ENCODE data around the gene ZNF837.
A peak's percentile ranks its signal among the peaks of the same experiment; 100 is the strongest.
"Not testable (repeated sequence)": the region's sequence is repeated elsewhere in the genome, so short reads cannot be mapped to it uniquely, and the experiment has no call there.

ZNF837 gene

DNA sequence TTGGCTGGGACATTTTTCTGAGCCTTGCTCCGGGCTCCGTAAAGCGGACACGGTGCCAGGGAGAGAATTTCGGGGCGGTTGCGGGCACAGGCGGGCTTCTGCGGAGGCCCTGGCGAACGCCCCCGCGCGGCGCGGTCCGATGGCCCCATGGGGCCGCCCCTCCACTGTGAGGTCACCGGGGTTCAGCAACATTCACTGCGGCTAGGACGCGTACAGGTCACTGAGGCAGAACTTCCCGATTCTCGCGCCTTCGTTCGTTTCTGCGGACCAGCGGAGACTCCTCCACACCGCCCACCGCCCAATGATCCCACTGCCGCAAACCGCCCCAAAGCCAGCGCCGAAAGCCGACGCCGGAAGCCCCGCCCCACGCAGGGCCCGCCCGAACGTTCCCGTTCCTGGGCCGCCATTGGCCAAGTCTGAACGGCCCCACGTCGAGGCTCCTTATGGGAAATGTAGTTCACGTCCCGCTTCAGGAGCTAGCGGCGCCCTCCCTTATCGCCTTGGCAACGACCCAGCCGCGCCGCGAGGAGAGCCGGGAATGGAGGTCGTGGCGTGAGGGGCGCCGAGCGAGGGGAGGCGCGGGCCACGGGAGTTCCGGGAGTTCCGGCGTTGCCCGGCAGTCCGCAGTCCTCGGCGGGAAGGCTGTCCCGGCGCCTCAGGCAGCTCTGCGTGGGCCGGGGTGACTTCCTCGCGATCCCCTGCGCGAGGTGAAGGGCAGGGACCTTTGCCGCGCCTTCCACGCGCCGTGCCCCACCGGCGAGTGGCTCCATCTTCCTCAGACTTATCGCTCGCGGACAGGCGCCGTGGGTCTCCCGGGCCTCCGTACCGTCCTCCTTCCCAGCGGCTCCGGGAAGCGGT lies 27.6 kb upstream of the ZNF837 start, which contains the start of gene ZNF584:
Gene ZNF584 (plus strand): TSS at position 498 of the 858 bp plus-strand sequence. CDS start 499 bp downstream, outside the sequence.
- Histone ChIP-seq H3K4me3 (ENCODE audit: low read depth, low read length, poor library complexity, severe bottlenecking) (peak within 1 kb of the TSS; percentile 90), H2AFZ (ENCODE audit: low read length) (no peak within 1 kb of the TSS), H3F3A (ENCODE audit: insufficient read depth, low read length) (no peaks in the 10 kb centered on the region), H3K4me2 (ENCODE audit: low read length) (peak within 1 kb of the TSS; percentile 98), H3K9me2 (ENCODE audit: low read depth, low read length) (no peaks in the 10 kb centered on the region), H3K79me2 (ENCODE audit: insufficient read depth, low read length) (no peaks in the 10 kb centered on the region), H3K36me3 (ENCODE audit: insufficient read depth, low read length) (no peaks in the 10 kb centered on the region), H3K27me3 (ENCODE audit: insufficient read depth, low read length) (no peaks in the 10 kb centered on the region), H3K27ac (ENCODE audit: low read depth, low read length, poor library complexity, severe bottlenecking) (peak within 1 kb of the TSS; percentile 44), H4K20me1 (ENCODE audit: insufficient read depth, low read length) (no peaks in the 10 kb centered on the region), H3K9ac (ENCODE audit: low read length) (peak within 1 kb of the TSS; percentile 87), H3K9me3 (ENCODE audit: low read length) (no peaks in the 10 kb centered on the region), H3K4me1 (ENCODE audit: insufficient read depth, low read length, severe bottlenecking) (peaks cover 23% of the 10 kb centered on the region)
- TF ChIP-seq, protein P1, sequence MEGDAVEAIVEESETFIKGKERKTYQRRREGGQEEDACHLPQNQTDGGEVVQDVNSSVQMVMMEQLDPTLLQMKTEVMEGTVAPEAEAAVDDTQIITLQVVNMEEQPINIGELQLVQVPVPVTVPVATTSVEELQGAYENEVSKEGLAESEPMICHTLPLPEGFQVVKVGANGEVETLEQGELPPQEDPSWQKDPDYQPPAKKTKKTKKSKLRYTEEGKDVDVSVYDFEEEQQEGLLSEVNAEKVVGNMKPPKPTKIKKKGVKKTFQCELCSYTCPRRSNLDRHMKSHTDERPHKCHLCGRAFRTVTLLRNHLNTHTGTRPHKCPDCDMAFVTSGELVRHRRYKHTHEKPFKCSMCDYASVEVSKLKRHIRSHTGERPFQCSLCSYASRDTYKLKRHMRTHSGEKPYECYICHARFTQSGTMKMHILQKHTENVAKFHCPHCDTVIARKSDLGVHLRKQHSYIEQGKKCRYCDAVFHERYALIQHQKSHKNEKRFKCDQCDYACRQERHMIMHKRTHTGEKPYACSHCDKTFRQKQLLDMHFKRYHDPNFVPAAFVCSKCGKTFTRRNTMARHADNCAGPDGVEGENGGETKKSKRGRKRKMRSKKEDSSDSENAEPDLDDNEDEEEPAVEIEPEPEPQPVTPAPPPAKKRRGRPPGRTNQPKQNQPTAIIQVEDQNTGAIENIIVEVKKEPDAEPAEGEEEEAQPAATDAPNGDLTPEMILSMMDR (IDR thresholded peaks at IDR 0.05; ENCODE audit: low read length) = peak; percentile 36
- TF ChIP-seq EZH2 (IDR thresholded peaks at IDR 0.05; ENCODE audit: borderline replicate concordance, low read length) = no peak

DNA sequence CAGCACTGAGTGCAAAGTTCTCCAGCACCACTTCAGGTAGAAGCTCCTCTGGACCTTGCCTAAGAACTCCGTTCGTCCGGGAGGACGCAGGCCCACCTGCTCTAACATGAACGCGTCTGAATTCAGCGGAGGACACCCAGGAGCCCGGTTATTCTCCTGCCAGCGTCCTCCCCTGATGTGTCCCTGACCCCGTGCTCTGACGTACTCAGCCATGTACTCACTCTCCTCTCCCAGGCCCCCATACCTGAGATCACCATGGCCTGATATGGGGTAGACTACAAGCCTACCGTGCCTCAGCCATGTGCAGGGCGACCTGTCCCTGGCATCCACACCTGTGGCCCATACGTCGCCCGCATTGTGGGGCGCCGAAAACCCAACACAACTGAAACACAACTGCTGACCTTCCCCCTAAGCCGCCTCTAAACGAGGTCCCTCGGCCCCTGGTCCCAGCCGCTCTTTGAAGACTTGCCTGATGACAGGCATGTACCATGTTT lies 26.9 kb upstream of the ZNF837 start:
- Histone ChIP-seq H3K27ac (ENCODE audit: low read depth, low read length, poor library complexity, severe bottlenecking) (peak overlapping the region; percentile 44), H3K27me3 (ENCODE audit: insufficient read depth, low read length) (no peaks in the 10 kb centered on the region), H3K4me1 (ENCODE audit: insufficient read depth, low read length, severe bottlenecking) (peaks cover 23% of the 10 kb centered on the region), H3K36me3 (ENCODE audit: insufficient read depth, low read length) (no peaks in the 10 kb centered on the region), H2AFZ (ENCODE audit: low read length) (no peak overlapping the region), H3F3A (ENCODE audit: insufficient read depth, low read length) (0 out of 2 replicates have a peak, but pooled peaks cover 5% of the 10 kb centered on the region), H3K4me3 (ENCODE audit: low read depth, low read length, poor library complexity, severe bottlenecking) (peak overlapping the region; percentile 90), H3K9me2 (ENCODE audit: low read depth, low read length) (no peaks in the 10 kb centered on the region), H3K9me3 (ENCODE audit: low read length) (no peaks in the 10 kb centered on the region), H3K79me2 (ENCODE audit: insufficient read depth, low read length) (no peaks in the 10 kb centered on the region), H4K20me1 (ENCODE audit: insufficient read depth, low read length) (no peaks in the 10 kb centered on the region), H3K9ac (ENCODE audit: low read length) (peak overlapping the region; percentile 87), H3K4me2 (ENCODE audit: low read length) (peak overlapping the region; percentile 98)
- TF ChIP-seq, protein P1 (IDR thresholded peaks at IDR 0.05; ENCODE audit: low read length) = no peak
- no peak for TF ChIP-seq EZH2 (IDR thresholded peaks at IDR 0.05; ENCODE audit: borderline replicate concordance, low read length)

DNA sequence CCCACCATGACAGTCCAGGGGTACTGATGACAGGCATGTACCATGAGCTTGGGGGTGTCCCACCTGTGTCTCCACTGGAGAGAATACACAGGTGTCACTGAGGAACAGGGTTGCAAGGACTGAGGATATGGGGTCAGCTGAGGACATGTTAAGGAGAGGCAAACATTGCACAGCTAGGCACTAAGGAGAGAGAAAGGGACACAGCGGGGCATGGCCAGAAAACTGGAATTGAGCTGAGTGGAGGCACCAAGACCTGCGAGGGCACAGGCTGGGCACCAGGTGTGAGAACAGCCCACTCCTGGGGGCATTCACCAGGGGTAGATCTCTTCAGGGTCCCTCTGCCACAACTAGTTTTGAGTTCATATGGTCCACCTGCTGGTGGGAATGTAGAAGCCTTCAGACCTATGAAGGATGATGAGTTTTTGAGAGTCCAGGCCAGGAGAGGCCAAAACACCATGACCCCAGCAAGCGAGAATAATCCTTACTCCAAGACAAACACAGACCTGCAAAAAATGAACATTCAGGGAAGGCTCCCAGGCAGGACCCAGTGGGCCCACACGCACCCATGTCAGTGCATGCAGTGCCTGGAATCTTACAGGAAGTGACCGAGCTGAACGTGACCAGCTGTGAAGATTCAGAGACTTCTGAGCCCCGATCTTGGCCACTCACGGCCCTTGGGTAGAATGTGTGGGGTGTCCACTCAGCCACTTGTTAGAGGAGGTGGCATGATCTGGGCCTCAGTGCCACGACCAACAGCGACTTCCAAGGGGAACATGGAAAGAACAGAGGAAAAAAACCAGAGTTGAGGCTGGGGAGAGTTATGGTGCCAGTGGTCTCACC lies 26.2 kb upstream of the ZNF837 start:
- H3K9ac ChIP-seq (ENCODE audit: low read length) = peak overlapping the region; percentile 87
- H2AFZ ChIP-seq (ENCODE audit: low read length) = no peak overlapping the region
- H3K9me2 ChIP-seq (ENCODE audit: low read depth, low read length) = no peaks in the 10 kb centered on the region
- peak overlapping the region; percentile 98 for H3K4me2 ChIP-seq (ENCODE audit: low read length)
- TF ChIP-seq EZH2 (IDR thresholded peaks at IDR 0.05; ENCODE audit: borderline replicate concordance, low read length) = no peak
- TF ChIP-seq, protein P1 (IDR thresholded peaks at IDR 0.05; ENCODE audit: low read length) = no peak
- H3K9me3 ChIP-seq (ENCODE audit: low read length) = no peaks in the 10 kb centered on the region
- H3K4me1 ChIP-seq (ENCODE audit: insufficient read depth, low read length, severe bottlenecking) = peaks cover 27% of the 10 kb centered on the region
- no peaks in the 10 kb centered on the region for H4K20me1 ChIP-seq (ENCODE audit: insufficient read depth, low read length)
- H3K36me3 ChIP-seq (ENCODE audit: insufficient read depth, low read length) = no peaks in the 10 kb centered on the region
- no peaks in the 10 kb centered on the region for H3K27me3 ChIP-seq (ENCODE audit: insufficient read depth, low read length)
- 0 out of 2 replicates have a peak, but pooled peaks cover 5% of the 10 kb centered on the region for H3F3A ChIP-seq (ENCODE audit: insufficient read depth, low read length)
- H3K4me3 ChIP-seq (ENCODE audit: low read depth, low read length, poor library complexity, severe bottlenecking) = peak overlapping the region; percentile 90
- no peaks in the 10 kb centered on the region for H3K79me2 ChIP-seq (ENCODE audit: insufficient read depth, low read length)
- no peak overlapping the region for H3K27ac ChIP-seq (ENCODE audit: low read depth, low read length, poor library complexity, severe bottlenecking)

DNA sequence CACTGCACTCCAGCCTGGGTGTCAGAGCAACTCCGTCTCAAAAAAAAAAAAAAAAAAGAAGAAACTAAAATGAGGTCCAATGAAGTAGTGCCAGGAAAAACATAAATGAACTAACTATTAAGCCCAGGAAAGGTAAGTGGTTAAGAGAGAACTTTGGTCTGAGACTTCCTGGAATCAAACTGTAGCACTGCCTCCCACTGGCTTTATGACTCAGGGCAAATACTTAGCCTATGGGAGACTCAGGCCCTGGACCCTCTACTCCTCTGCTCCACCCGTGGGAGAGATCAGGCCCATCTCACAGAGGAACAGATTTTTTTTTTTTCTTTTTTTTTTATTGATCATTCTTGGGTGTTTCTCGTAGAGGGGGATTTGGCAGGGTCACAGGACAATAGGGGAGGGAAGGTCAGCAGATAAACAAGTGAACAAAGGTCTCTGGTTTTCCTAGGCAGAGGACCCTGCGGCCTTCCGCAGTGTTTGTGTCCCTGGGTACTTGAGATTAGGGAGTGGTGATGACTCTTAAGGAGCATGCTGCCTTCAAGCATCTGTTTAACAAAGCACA lies 23.2 kb upstream of the ZNF837 start:
- H3K4me3 ChIP-seq (ENCODE audit: low read depth, low read length, poor library complexity, severe bottlenecking); H4K20me1 ChIP-seq (ENCODE audit: insufficient read depth, low read length); H3K36me3 ChIP-seq (ENCODE audit: insufficient read depth, low read length); H3K9me3 ChIP-seq (ENCODE audit: low read length); H3K9ac ChIP-seq (ENCODE audit: low read length); H3K4me2 ChIP-seq (ENCODE audit: low read length); H3K27ac ChIP-seq (ENCODE audit: low read depth, low read length, poor library complexity, severe bottlenecking); H2AFZ ChIP-seq (ENCODE audit: low read length); H3F3A ChIP-seq (ENCODE audit: insufficient read depth, low read length); H3K9me2 ChIP-seq (ENCODE audit: low read depth, low read length); H3K27me3 ChIP-seq (ENCODE audit: insufficient read depth, low read length); H3K79me2 ChIP-seq (ENCODE audit: insufficient read depth, low read length): not testable (repeated sequence)
- peaks cover 28% of the 10 kb centered on the region for H3K4me1 ChIP-seq (ENCODE audit: insufficient read depth, low read length, severe bottlenecking)
